ENCODE measurements around the gene TSPOAP1. TPM values are rescaled to one million over a fixed set of nuclear protein-coding genes. Genes with fewer than 3 reads are reported as not detected.

The TSPOAP1 gene

GRCh38 chr17:58253082-58253481 is 75.5 kb downstream of the TSPOAP1 start:
- Histone ChIP-seq H2BK12ac (ENCODE audit: low read length in 2 of 2) (no peak overlapping the region), H3K27ac (ENCODE audit: low read length, poor library complexity, severe bottlenecking) (no peak overlapping the region), H3K14ac (ENCODE audit: low read length in 2 of 2) (no peak overlapping the region), H4K8ac (ENCODE audit: low read length) (no peak overlapping the region), H2BK5ac (ENCODE audit: low read depth, low read length, poor library complexity, severe bottlenecking) (no peak overlapping the region), H3K36me3 (ENCODE audit: control insufficient read depth in 1 of 2, insufficient read depth in 2 of 2, low read depth in 1 of 2, low read length in 2 of 2) (no peaks in the 10 kb centered on the region), H3K23ac (ENCODE audit: low read length in 2 of 2) (no peak overlapping the region), H3K4me1 (ENCODE audit: control insufficient read depth, insufficient read depth, low read depth, low read length) (peaks cover 10% of the 10 kb centered on the region), H3K4me2 (ENCODE audit: low read length, poor library complexity, severe bottlenecking) (no peak overlapping the region), H3K9me3 (ENCODE audit: control insufficient read depth, low read length) (no peaks in the 10 kb centered on the region), H3K9ac (ENCODE audit: low read length) (no peak overlapping the region), H2AFZ (ENCODE audit: low read depth, low read length) (no peak overlapping the region), H2BK120ac (ENCODE audit: low read depth, low read length) (no peak overlapping the region), H4K91ac (ENCODE audit: low read length) (no peak overlapping the region), H3K79me1 (replicated peaks; ENCODE audit: low read length, poor library complexity, severe bottlenecking) (no peaks in the 10 kb centered on the region), H3K4me3 (ENCODE audit: insufficient read depth in 1 of 2, low read depth in 1 of 2, low read length in 2 of 2) (no peak overlapping the region), H3K18ac (ENCODE audit: low read depth in 1 of 2, low read length in 2 of 2) (no peak overlapping the region), H2BK15ac (ENCODE audit: low read depth, poor library complexity, severe bottlenecking) (no peak overlapping the region), H3K4ac (ENCODE audit: low read depth in 1 of 2, low read length in 2 of 2) (no peak overlapping the region), H3K27me3 (ENCODE audit: control insufficient read depth in 1 of 2, insufficient read depth in 1 of 2, low read length in 2 of 2) (peaks cover 56 to 70% of the 10 kb centered on the region in 2 experiments), H2AK5ac (ENCODE audit: low read length, severe bottlenecking) (no peak overlapping the region)
- no peak for DNase-seq
- WGBS: 94% methylated on average over 2 of the region's 3 CpGs

- Histone ChIP-seq H2BK15ac (ENCODE audit: low read depth, poor library complexity, severe bottlenecking) (no peak overlapping the region), H2AFZ (ENCODE audit: low read depth, low read length) (no peak overlapping the region), H3K79me1 (replicated peaks; ENCODE audit: low read length, poor library complexity, severe bottlenecking) (no peaks in the 10 kb centered on the region), H3K27ac (ENCODE audit: low read length, poor library complexity, severe bottlenecking) (no peak overlapping the region), H2BK5ac (ENCODE audit: low read depth, low read length, poor library complexity, severe bottlenecking) (no peak overlapping the region), H4K8ac (ENCODE audit: low read length) (no peak overlapping the region), H2BK12ac (ENCODE audit: low read length in 2 of 2) (no peak overlapping the region), H4K91ac (ENCODE audit: low read length) (no peak overlapping the region), H2BK120ac (ENCODE audit: low read depth, low read length) (no peak overlapping the region), H3K4me3 (ENCODE audit: insufficient read depth in 1 of 2, low read depth in 1 of 2, low read length in 2 of 2) (no peak overlapping the region), H3K4ac (ENCODE audit: low read depth in 1 of 2, low read length in 2 of 2) (no peak overlapping the region), H3K4me1 (ENCODE audit: control insufficient read depth, insufficient read depth, low read depth, low read length) (peaks cover 10% of the 10 kb centered on the region), H3K9me3 (ENCODE audit: control insufficient read depth, low read length) (no peaks in the 10 kb centered on the region), H3K23ac (ENCODE audit: low read length in 2 of 2) (no peak overlapping the region), H3K14ac (ENCODE audit: low read length in 2 of 2) (no peak overlapping the region), H3K9ac (ENCODE audit: low read length) (no peak overlapping the region), H3K36me3 (ENCODE audit: control insufficient read depth in 1 of 2, insufficient read depth in 2 of 2, low read depth in 1 of 2, low read length in 2 of 2) (no peaks in the 10 kb centered on the region), H3K18ac (ENCODE audit: low read depth in 1 of 2, low read length in 2 of 2) (no peak overlapping the region), H3K4me2 (ENCODE audit: low read length, poor library complexity, severe bottlenecking) (no peak overlapping the region), H3K27me3 (ENCODE audit: control insufficient read depth in 1 of 2, insufficient read depth in 1 of 2, low read length in 2 of 2) (peaks cover 64 to 72% of the 10 kb centered on the region in 2 experiments), H2AK5ac (ENCODE audit: low read length, severe bottlenecking) (no peak overlapping the region)
- DNase-seq: no peak
- WGBS: 79% methylated on average over 9 of the region's 9 CpGs
Observed at GRCh38 chr17:58252141-58252540, 76.5 kb downstream of the TSPOAP1 start.

Small RNAs within 50 kb of the gene (small RNA-seq; reads per million reads assigned to genes)
- gene MIR4736 (ENCODE audit: low read depth): not detected
